ENCODE data around the gene PKDREJ.

- TF ChIP-seq, protein P1, sequence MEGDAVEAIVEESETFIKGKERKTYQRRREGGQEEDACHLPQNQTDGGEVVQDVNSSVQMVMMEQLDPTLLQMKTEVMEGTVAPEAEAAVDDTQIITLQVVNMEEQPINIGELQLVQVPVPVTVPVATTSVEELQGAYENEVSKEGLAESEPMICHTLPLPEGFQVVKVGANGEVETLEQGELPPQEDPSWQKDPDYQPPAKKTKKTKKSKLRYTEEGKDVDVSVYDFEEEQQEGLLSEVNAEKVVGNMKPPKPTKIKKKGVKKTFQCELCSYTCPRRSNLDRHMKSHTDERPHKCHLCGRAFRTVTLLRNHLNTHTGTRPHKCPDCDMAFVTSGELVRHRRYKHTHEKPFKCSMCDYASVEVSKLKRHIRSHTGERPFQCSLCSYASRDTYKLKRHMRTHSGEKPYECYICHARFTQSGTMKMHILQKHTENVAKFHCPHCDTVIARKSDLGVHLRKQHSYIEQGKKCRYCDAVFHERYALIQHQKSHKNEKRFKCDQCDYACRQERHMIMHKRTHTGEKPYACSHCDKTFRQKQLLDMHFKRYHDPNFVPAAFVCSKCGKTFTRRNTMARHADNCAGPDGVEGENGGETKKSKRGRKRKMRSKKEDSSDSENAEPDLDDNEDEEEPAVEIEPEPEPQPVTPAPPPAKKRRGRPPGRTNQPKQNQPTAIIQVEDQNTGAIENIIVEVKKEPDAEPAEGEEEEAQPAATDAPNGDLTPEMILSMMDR (IDR thresholded peaks at IDR 0.05; ENCODE audit: poor library complexity, severe bottlenecking) = no peak
- no peak for TF ChIP-seq POLR2AphosphoS5 (IDR thresholded peaks at IDR 0.05)
Measured at GRCh38 chr22:46247443-46247975, 15.6 kb downstream of the PKDREJ start.
